ENCODE data around the gene HOXC13. TPM values are rescaled to one million over a fixed set of nuclear protein-coding genes. Genes with fewer than 3 reads are reported as not detected.

The HOXC13 gene
- total and polyA plus RNA-seq, 9 of the 15 experiments (the other 6 are each of a cell fraction or from before 2014, with no cell fraction given) = 0.03 to 0.29 (median 0.17) TPM; not detected in 2

- TF ChIP-seq, protein P1, sequence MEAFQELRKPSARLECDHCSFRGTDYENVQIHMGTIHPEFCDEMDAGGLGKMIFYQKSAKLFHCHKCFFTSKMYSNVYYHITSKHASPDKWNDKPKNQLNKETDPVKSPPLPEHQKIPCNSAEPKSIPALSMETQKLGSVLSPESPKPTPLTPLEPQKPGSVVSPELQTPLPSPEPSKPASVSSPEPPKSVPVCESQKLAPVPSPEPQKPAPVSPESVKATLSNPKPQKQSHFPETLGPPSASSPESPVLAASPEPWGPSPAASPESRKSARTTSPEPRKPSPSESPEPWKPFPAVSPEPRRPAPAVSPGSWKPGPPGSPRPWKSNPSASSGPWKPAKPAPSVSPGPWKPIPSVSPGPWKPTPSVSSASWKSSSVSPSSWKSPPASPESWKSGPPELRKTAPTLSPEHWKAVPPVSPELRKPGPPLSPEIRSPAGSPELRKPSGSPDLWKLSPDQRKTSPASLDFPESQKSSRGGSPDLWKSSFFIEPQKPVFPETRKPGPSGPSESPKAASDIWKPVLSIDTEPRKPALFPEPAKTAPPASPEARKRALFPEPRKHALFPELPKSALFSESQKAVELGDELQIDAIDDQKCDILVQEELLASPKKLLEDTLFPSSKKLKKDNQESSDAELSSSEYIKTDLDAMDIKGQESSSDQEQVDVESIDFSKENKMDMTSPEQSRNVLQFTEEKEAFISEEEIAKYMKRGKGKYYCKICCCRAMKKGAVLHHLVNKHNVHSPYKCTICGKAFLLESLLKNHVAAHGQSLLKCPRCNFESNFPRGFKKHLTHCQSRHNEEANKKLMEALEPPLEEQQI (IDR thresholded peaks at IDR 0.05) = no peak
- TF ChIP-seq KLF6 (CRISPR knock-in tag; IDR thresholded peaks at IDR 0.05; ENCODE audit: borderline replicate concordance) (no peak), SMAD4 (CRISPR knock-in tag; conservative IDR thresholded peaks at IDR 0.05) (peak; percentile 68), THAP7 (CRISPR knock-in tag; IDR thresholded peaks at IDR 0.05) (no peak), HDAC2 (IDR thresholded peaks at IDR 0.05) (no peak), ETV5 (CRISPR knock-in tag; IDR thresholded peaks at IDR 0.05; ENCODE audit: low read depth) (no peak), ESRRA (IDR thresholded peaks at IDR 0.05; ENCODE audit: borderline replicate concordance, low read depth) (peak; percentile 62), CXXC5 (CRISPR knock-in tag; IDR thresholded peaks at IDR 0.05) (0 out of 2 replicates have a peak, but pooled peaks have one; percentile 12), NUFIP1 (IDR thresholded peaks at IDR 0.05; ENCODE audit: partially characterized antibody) (no peak), ZNF3 (CRISPR knock-in tag; IDR thresholded peaks at IDR 0.05) (no peak), ATF7 (IDR thresholded peaks at IDR 0.05) (no peak), ZNF347 (CRISPR knock-in tag; IDR thresholded peaks at IDR 0.05; ENCODE audit: low read depth) (no peak), ZFX (CRISPR knock-in tag; IDR thresholded peaks at IDR 0.05) (0 out of 2 replicates have a peak, but pooled peaks have one; percentile 22), ZNF263 (CRISPR knock-in tag; IDR thresholded peaks at IDR 0.05; ENCODE audit: borderline replicate concordance) (no peak), ZBTB34 (CRISPR knock-in tag; IDR thresholded peaks at IDR 0.05) (no peak)
- TF ChIP-seq, protein P2, sequence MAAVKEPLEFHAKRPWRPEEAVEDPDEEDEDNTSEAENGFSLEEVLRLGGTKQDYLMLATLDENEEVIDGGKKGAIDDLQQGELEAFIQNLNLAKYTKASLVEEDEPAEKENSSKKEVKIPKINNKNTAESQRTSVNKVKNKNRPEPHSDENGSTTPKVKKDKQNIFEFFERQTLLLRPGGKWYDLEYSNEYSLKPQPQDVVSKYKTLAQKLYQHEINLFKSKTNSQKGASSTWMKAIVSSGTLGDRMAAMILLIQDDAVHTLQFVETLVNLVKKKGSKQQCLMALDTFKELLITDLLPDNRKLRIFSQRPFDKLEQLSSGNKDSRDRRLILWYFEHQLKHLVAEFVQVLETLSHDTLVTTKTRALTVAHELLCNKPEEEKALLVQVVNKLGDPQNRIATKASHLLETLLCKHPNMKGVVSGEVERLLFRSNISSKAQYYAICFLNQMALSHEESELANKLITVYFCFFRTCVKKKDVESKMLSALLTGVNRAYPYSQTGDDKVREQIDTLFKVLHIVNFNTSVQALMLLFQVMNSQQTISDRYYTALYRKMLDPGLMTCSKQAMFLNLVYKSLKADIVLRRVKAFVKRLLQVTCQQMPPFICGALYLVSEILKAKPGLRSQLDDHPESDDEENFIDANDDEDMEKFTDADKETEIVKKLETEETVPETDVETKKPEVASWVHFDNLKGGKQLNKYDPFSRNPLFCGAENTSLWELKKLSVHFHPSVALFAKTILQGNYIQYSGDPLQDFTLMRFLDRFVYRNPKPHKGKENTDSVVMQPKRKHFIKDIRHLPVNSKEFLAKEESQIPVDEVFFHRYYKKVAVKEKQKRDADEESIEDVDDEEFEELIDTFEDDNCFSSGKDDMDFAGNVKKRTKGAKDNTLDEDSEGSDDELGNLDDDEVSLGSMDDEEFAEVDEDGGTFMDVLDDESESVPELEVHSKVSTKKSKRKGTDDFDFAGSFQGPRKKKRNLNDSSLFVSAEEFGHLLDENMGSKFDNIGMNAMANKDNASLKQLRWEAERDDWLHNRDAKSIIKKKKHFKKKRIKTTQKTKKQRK (IDR thresholded peaks at IDR 0.05; ENCODE audit: borderline replicate concordance, low read depth, low read length) = no peak
- TF ChIP-seq, protein P3, sequence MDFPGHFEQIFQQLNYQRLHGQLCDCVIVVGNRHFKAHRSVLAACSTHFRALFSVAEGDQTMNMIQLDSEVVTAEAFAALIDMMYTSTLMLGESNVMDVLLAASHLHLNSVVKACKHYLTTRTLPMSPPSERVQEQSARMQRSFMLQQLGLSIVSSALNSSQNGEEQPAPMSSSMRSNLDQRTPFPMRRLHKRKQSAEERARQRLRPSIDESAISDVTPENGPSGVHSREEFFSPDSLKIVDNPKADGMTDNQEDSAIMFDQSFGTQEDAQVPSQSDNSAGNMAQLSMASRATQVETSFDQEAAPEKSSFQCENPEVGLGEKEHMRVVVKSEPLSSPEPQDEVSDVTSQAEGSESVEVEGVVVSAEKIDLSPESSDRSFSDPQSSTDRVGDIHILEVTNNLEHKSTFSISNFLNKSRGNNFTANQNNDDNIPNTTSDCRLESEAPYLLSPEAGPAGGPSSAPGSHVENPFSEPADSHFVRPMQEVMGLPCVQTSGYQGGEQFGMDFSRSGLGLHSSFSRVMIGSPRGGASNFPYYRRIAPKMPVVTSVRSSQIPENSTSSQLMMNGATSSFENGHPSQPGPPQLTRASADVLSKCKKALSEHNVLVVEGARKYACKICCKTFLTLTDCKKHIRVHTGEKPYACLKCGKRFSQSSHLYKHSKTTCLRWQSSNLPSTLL (IDR thresholded peaks at IDR 0.05) = no peak
Measured at GRCh38 chr12:53948650-53949593, 10.3 kb downstream of the HOXC13 start (continued).

All from K562 (cell line).